ENCODE results near the gene POLR3B. TPM values are rescaled to one million over a fixed set of nuclear protein-coding genes. Genes with fewer than 3 reads are reported as not detected.

Gene POLR3B
- total and polyA plus RNA-seq, 9 of the 15 experiments (the other 6 are each of a cell fraction or from before 2014, with no cell fraction given) = 7.6 to 17.9 (median 14.4) TPM

- TF ChIP-seq ATF4 (CRISPR knock-in tag; IDR thresholded peaks at IDR 0.05) = no peak
- no peak for TF ChIP-seq MCM7 (IDR thresholded peaks at IDR 0.05)
- TF ChIP-seq THAP12 (CRISPR knock-in tag; IDR thresholded peaks at IDR 0.05) = no peak
- TF ChIP-seq ZNF586 (CRISPR knock-in tag; conservative IDR thresholded peaks at IDR 0.05) = no peak
- no peak for TF ChIP-seq XRCC4 (IDR thresholded peaks at IDR 0.05; ENCODE audit: extremely low read depth, insufficient read depth, insufficient read length)
- TF ChIP-seq MEIS2 (IDR thresholded peaks at IDR 0.05; ENCODE audit: partially characterized antibody) = no peak
- no peak for TF ChIP-seq ZBTB11 (CRISPR knock-in tag; IDR thresholded peaks at IDR 0.05)
- no peak for TF ChIP-seq ETV6 (IDR thresholded peaks at IDR 0.05; ENCODE audit: borderline replicate concordance in 1 of 2, low read depth in 2 of 2, low read length in 1 of 2)
- TF ChIP-seq ETV6 (CRISPR knock-in tag; IDR thresholded peaks at IDR 0.05; ENCODE audit: borderline replicate concordance) = no peak
- TF ChIP-seq PHB2 (IDR thresholded peaks at IDR 0.05; ENCODE audit: low read depth) = no peak
- no peak for TF ChIP-seq KLF16 (IDR thresholded peaks at IDR 0.05)
- peak; percentile 95 for TF ChIP-seq NFE2 (IDR thresholded peaks at IDR 0.05; ENCODE audit: low read depth)
- TF ChIP-seq ATF3 (IDR thresholded peaks at IDR 0.05) = no peak
- no peak for TF ChIP-seq ATF3 (CRISPR knock-in tag; conservative IDR thresholded peaks at IDR 0.05)
- TF ChIP-seq BRF1 (IDR thresholded peaks at IDR 0.05; ENCODE audit: borderline replicate concordance, extremely low read depth, insufficient read length) = no peak
- no peak for TF ChIP-seq ESRRA (IDR thresholded peaks at IDR 0.05; ENCODE audit: borderline replicate concordance, low read depth)
- no peak for TF ChIP-seq FOSL1 (tag; conservative IDR thresholded peaks at IDR 0.05)
- TF ChIP-seq ZNF766 (CRISPR knock-in tag; conservative IDR thresholded peaks at IDR 0.05) = no peak
- no peak for TF ChIP-seq ZBTB2 (IDR thresholded peaks at IDR 0.05)
- TF ChIP-seq SIN3A (IDR thresholded peaks at IDR 0.05; ENCODE audit: borderline replicate concordance in 2 of 2, control insufficient read depth in 1 of 2, low read depth in 2 of 2, low read length in 2 of 2) = no peak
These were observed 165.2 kb downstream of the POLR3B start (continued) for GRCh38 chr12:106522708-106523107.

Data from K562 (cell line).